Right atrium auricular region (tissue), 2 donors: Measurements from ENCODE around the gene RECK. TPM values are rescaled to one million over a fixed set of nuclear protein-coding genes. Genes with fewer than 3 reads are reported as not detected.

Source experiments
- DNase-seq: peaks from one replicate; pipeline ENCODE4 v3.0.0-alpha.2; 2019; ENCODE audit warnings: low spot score
- H3K27ac ChIP-seq, 2 donors: fragments of 200-600 bp; sonication (generic); 1 replicate in 1 of 2; 2 replicates in 1 of 2; pipeline ENCODE4 v1.5.1; 2016 to 2019
- H3K27me3 ChIP-seq, 2 donors: fragments of 200-600 bp; sonication (generic); one replicate each; pipeline versions ENCODE4 v1.5.1 to v1.6.0; 2017 to 2019
- H3K36me3 ChIP-seq: fragments of 200-600 bp; sonication (generic); one replicate; pipeline ENCODE4 v1.5.1; 2016
- H3K4me1 ChIP-seq, 2 donors: fragments of 200-600 bp; sonication (generic); one replicate each; pipeline versions ENCODE4 v1.5.1 to v1.6.0; 2017 to 2019
- H3K4me3 ChIP-seq, 2 donors: fragments of 200-600 bp; sonication (generic); 1 replicate in 1 of 2; 2 replicates in 1 of 2; pipeline ENCODE4 v1.5.1; 2017 to 2019; ENCODE audit warnings: mild to moderate bottlenecking in 1 of 2, moderate library complexity in 1 of 2
- H3K9me3 ChIP-seq, 2 donors: fragments of 200-600 bp; sonication (generic); one replicate each; pipeline ENCODE4 v1.5.1; 2019
- CTCF ChIP-seq, 2 donors: fragments of 200-600 bp; sonication (generic); IDR thresholded peaks; one replicate each; pipeline ENCODE4 v1.5.1; 2019; ENCODE audit warnings: antibody characterized with exemption in 2 of 2
- total RNA-seq, 2 donors: library from RNA; depleted of rRNA; stranded (reverse); fragments of >200 nt; gene quantifications; one replicate each; pipeline ENCODE4 v1.1.0, GENCODE V29; 2016

RECK gene
- total RNA-seq, 2 donors from 2014 or later = 7.6 to 8.9 TPM

- no peaks in the 10 kb centered on the region for H3K9me3 ChIP-seq
- no peaks in the 10 kb centered on the region for H3K27me3 ChIP-seq
- no peak overlapping the region for H3K4me3 ChIP-seq
- no peak for DNase-seq
- no peak overlapping the region for H3K27ac ChIP-seq
- peaks cover 0 to 6% of the 10 kb centered on the region in 2 donors for H3K4me1 ChIP-seq
- TF ChIP-seq CTCF (IDR thresholded peaks at IDR 0.05) = no peak
- H3K36me3 ChIP-seq = no peaks in the 10 kb centered on the region
Observed at GRCh38 chr9:36053971-36054370, 17.3 kb downstream of the RECK start.

GRCh38 chr9:36056896-36057295 is 20.2 kb downstream of the RECK start:
- TF ChIP-seq CTCF (IDR thresholded peaks at IDR 0.05) = no peak
- Histone ChIP-seq H3K36me3 (peaks cover 5% of the 10 kb centered on the region), H3K4me1 (no peaks in the 10 kb centered on the region), H3K27ac (no peak overlapping the region), H3K4me3 (no peak overlapping the region), H3K27me3 (no peaks in the 10 kb centered on the region), H3K9me3 (no peaks in the 10 kb centered on the region)
- no peak for DNase-seq

GRCh38 chr9:36063804-36064447 is 27.2 kb downstream of the RECK start:
- Histone ChIP-seq H3K27ac (no peak overlapping the region), H3K4me1 (no peaks in the 10 kb centered on the region), H3K36me3 (peaks cover 13% of the 10 kb centered on the region), H3K27me3 (no peaks in the 10 kb centered on the region), H3K4me3 (no peak overlapping the region), H3K9me3 (no peaks in the 10 kb centered on the region)
- TF ChIP-seq CTCF (IDR thresholded peaks at IDR 0.05) = no peak
- no peak for DNase-seq

GRCh38 chr9:36064448-36065037 is 27.8 kb downstream of the RECK start:
- Histone ChIP-seq H3K36me3 (peaks cover 15% of the 10 kb centered on the region), H3K27me3 (no peaks in the 10 kb centered on the region), H3K27ac (no peak overlapping the region), H3K4me1 (no peaks in the 10 kb centered on the region), H3K4me3 (no peak overlapping the region), H3K9me3 (no peaks in the 10 kb centered on the region)
- TF ChIP-seq CTCF (IDR thresholded peaks at IDR 0.05) = no peak
- no peak for DNase-seq

GRCh38 chr9:36074055-36074454 is 37.3 kb downstream of the RECK start:
- no peak overlapping the region for H3K4me3 ChIP-seq
- DNase-seq = no peak
- no peaks in the 10 kb centered on the region for H3K27me3 ChIP-seq
- TF ChIP-seq CTCF (IDR thresholded peaks at IDR 0.05) = no peak
- peak overlapping the region in 1 of 2 donors; percentile 38 for H3K27ac ChIP-seq
- H3K4me1 ChIP-seq = peaks cover 0 to 12% of the 10 kb centered on the region in 2 donors
- no peaks in the 10 kb centered on the region for H3K9me3 ChIP-seq
- peaks cover under 1% of the 10 kb centered on the region for H3K36me3 ChIP-seq
